ENCODE measurements around the gene MINDY2. TPM values are rescaled to one million over a fixed set of nuclear protein-coding genes. Genes with fewer than 3 reads are reported as not detected.
"Not testable (repeated sequence)": the region's sequence is repeated elsewhere in the genome, so short reads cannot be mapped to it uniquely, and the experiment has no call there.

Gene MINDY2
- polyA plus RNA-seq, 3 donors = 2.1 to 7.5 (median 3.8) TPM

DNA sequence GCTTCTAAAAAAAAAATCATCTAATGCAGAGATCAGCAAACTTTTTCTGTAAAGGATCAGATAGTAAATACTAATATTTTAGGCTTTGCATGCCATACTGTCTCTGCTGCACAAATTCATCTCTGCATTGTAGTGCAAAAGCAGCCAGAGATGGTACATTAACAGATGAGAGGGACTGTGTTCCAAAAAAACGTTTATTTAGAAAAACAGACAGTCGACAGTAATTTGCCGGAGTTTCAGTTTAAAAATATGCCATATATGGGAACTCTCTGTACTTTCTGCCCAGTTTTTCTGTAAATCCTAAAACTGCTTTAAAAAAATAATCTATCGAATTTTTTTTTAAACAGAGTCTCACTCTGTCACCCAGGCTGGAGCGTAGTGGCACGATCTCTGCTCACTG, 14.3 kb downstream of the MINDY2 start:
- WGBS, 3 donors = 66 to 80% (median 68%) methylated on average over 6 of the region's 6 CpGs
- H3K27ac ChIP-seq (ENCODE audit: low read depth, low read length) = no peak overlapping the region

DNA sequence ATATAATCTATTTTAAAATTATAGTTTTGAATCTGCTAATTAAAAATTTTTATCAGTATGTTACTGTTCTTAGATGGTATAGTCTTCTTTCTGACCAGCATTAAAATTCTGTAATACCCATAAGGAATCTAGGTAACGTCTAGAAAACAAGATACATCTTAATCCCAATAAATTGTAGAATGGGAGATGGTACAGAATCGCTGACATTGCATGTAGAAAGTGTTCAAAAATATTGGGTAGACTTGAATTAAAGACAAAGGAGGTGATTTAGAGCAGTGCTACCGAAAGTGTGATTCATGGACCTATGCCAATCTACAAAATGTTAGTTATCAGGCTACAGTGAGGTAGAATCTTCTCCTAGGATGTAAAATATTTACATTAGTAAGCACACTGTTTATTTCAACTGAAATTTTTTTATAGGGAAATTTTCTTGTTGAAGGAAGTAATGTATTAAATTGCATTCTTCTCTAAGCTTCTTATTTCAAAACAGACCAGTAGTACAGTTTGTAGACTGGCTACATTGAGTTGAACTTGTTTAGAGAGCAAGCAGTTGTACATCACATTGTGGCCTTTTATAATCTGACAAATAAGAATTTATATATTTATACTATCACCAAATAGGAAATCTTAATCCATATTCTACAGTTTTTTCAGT, 17.1 kb downstream of the MINDY2 start:
- 95 to 97% (median 97%) methylated on average over 3 of the region's 3 CpGs for WGBS, 3 donors

DNA sequence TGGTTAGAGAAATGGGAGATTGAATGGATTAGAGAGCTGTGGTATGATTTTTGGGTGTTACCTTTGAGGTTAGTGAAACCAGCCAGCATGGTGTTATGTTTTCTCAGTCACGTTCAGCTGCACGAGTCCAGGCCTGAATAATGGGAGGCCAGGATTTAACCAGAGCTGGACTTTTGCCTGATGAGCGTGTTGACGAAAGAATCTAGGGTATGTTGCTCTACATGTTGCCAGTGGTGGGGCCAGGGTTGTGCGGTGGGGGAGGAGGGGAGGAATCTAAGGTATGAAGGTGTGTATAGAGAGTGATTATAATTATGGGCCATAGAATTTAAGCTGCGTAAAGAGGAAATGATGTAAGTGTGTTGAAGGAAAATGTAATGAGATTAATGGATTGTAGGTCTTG, 22.8 kb downstream of the MINDY2 start:
- 70 to 85% (median 80%) methylated on average over 6 of the region's 6 CpGs for WGBS, 3 donors
- no peak overlapping the region for H3K27ac ChIP-seq (ENCODE audit: low read depth, low read length)

More for the DNA sequence above, 17.1 kb downstream of the MINDY2 start:
- no peak overlapping the region for H3K27ac ChIP-seq (ENCODE audit: low read depth, low read length)

DNA sequence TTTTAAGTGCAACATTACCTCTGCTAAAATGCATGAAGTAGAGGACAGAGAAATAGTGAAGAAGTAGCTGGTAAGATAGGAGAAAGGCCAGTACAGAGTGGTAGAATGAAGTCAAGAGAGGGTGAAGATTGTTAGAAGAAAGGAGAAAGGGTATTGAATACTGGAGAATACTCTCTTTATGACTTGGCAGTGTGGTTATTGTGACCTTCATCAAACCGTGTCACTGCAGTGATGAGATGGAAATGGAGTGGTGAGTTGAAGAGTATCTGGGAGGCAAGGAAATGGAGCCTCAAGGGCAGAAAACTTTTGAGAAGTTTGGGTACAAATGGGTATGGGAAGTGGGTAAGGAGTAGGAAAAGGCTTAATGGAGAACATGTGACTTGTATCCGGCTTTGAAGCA, 24.7 kb downstream of the MINDY2 start:
- WGBS, 3 donors = 66 to 70% (median 67%) methylated on average over 2 of the region's 2 CpGs

DNA sequence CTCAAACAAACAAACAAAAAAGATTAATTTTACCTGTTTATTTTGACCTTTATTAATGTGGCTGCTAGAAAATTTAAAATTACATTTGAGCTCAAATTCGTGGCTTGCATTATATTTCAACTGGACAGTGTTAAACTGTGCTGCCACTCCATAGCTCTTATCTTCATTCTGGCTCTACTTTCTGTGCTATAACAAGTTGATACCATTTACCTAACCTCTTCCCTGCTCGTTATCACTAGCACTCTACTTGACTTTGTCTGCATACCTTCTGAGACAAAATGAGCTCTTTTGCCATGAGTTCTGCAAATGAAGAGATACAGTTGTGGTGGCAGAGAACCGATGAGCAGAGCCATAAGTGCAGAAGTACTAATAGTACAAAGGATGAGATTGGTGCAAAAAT, 26.4 kb downstream of the MINDY2 start:
- WGBS, 3 donors = 72 to 83% (median 82%) methylated on average over 3 of the region's 3 CpGs

More for the DNA sequence above, 24.7 kb downstream of the MINDY2 start:
- H3K27ac ChIP-seq (ENCODE audit: low read depth, low read length) = no peak overlapping the region

DNA sequence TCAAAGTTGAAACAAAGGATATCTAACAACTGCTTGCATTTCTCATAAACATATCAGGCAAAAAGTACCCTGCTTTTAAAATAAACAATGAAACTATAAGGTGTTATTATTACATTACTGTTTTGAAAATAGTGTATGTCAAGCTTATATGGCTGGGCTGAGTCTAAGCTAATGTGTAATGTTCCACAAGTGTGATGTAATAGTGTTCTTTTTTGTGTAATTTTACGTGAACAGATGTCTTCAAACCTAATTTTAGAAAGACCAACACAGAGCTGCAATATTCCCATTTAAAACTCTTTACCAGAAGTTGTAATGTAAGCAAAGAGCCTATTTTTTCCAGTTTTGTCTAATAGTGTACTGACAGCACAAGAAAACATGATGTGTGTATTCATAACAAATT, 34.0 kb downstream of the MINDY2 start:
- H3K27ac ChIP-seq (ENCODE audit: low read depth, low read length) = no peak overlapping the region
- 50 to 62% (median 60%) methylated on average over 1 of the region's 1 CpG for WGBS, 3 donors

More for the DNA sequence above, 26.4 kb downstream of the MINDY2 start:
- no peak overlapping the region for H3K27ac ChIP-seq (ENCODE audit: low read depth, low read length)

DNA sequence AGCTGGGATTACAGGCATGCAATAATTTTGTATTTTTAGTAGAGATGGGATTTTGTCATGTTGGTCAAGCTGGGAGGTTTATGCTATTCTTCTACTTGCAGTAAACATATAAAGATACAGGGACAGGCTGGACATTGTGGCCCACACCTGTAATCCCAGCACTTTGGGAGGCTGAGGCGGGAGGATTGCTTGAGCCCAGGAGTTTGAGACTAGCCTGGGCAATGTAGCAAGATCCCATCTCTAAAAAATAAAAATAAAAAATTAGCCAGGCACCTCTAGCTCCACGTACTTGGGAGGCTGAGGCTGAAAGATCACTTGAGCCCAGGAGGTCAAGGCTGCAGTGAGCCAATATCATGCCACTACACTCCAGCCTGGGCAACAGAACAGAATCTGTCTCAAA, 52.2 kb downstream of the MINDY2 start:
- not testable (repeated sequence) for H3K27ac ChIP-seq (ENCODE audit: low read depth, low read length)
- 94 to 98% (median 97%) methylated on average over 2 of the region's 2 CpGs for WGBS, 3 donors

DNA sequence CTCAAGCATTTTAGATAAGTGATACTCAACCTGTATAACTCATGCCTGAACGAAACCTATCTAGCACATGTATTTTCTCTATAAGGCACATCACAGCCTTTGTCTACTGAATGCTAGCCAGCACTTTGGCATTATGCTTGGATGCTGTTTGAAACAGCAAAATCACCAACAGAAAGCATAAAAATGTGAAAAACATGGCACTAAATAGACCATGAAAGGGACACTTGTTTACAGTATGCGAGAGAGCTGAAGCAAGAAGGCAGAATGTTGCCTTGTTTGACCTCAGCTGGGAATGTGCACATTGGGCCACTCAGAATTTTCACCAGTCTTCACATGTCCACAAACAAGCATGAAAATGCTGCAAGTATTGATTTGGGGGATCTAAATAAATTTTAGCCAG, 59.5 kb downstream of the MINDY2 start:
- 94 to 98% (median 97%) methylated on average over 2 of the region's 2 CpGs for WGBS, 3 donors
- H3K27ac ChIP-seq (ENCODE audit: low read depth, low read length) = no peak overlapping the region

DNA sequence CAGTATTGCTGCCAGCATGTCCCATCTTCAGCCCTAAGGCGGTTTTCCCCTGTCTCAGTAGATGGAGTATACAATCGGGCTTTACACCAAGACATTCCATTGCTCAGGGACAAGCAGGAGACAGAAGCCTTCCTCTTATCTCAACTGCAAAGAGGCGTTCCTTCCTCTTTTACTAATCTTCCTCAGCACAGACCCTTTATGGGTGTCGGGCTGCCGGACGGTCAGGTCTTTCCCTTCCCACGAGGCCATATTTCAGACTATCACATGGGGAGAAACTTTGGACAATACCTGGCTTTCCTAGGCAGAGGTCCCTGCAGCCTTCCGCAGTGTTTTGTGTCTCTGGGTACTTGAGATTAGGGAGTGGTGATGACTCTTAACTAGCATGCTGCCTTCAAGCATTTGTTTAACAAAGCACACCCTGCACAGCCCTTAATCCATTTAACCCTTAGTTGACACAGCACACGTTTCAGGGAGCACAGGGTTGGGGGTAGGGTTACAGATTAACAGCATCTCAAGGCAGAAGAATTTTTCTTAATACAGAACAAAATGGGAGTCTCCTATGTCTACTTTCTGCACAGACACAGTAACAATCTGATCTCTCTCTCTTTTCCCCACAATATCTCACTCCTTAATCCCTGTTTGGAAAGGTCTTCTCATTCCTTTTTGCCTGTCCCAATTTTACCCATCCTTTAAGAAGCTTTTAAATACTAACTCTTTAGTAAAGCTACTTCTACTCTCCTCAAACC, 62.8 kb downstream of the MINDY2 start:
- 51 to 59% (median 55%) methylated on average over 9 of the region's 9 CpGs for WGBS, 3 donors
- H3K27ac ChIP-seq (ENCODE audit: low read depth, low read length) = not testable (repeated sequence)

DNA sequence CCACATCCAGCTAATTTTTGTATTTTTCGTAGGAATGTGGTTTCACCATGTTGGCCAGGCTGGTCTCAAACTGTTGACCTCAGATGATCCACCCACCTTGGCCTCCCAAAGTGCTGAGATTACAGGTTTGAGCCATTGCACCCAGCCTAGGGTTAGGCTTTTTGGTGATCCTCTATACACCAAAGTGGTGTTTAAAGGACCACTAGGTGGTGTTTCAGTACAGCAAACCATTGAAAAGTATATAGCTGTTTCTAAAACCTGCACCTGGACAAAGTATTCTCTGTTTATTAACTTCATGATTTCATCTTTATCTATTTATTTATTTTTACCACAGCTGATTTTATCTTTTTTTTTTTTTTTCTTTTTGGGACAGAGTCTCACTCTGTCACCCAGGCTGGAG, 68.4 kb downstream of the MINDY2 start:
- no peak overlapping the region for H3K27ac ChIP-seq (ENCODE audit: low read depth, low read length)
- 87 to 95% (median 91%) methylated on average over 1 of the region's 1 CpG for WGBS, 3 donors

DNA sequence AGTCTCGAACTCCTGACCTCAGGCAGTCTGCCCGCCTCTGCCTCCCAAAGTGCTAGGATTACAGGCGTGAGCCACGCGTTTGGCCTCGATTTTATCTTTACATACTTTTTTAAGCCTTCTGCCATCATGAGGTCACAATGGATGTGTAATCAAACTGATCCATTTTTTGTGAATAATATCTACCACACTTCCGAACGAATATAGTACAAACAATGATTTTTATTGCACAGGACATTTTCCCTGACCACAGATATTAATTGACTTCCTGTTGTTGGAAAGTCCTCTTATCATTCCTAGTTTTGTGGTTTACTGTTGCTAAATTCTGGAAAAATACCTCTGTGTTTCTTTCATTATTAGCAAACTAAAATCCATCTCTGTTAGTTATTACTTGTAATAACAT, 68.9 kb downstream of the MINDY2 start:
- 91 to 93% (median 91%) methylated on average over 8 of the region's 8 CpGs for WGBS, 3 donors
- H3K27ac ChIP-seq (ENCODE audit: low read depth, low read length) = no peak overlapping the region

DNA sequence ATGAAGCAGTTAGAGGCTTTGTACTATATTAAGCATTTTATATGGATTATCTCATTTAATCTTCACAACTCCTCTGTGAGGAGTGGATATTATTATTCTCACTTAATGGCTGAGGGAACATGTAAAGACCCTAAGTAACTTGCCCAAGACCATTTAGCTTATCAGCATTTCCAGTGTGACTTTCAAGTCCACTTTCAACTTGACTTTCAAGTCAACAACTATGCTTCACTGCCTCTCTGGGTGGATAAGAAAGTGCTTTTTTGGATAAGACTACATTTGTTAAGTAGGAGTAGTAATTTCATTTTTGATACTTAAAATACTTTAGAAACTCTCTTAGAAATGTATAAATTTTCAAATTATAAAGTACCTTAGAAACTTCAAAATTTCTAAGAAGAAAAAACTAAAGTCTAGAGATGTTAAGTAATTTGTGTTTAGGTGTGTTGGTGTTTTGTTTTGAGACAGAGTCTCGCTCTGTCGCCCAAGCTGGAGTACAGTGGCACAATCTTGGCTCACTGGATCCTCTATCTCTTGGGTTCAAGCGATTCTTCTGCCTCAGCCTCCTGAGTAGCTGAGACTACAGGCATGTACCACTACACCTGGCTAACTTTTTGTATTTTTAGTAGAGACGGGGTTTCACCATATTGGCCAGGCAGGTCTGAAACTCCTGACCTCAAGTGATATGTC, 71.8 kb downstream of the MINDY2 start:
- 95 to 98% (median 97%) methylated on average over 4 of the region's 4 CpGs for WGBS, 3 donors
- no peak overlapping the region for H3K27ac ChIP-seq (ENCODE audit: low read depth, low read length)

DNA sequence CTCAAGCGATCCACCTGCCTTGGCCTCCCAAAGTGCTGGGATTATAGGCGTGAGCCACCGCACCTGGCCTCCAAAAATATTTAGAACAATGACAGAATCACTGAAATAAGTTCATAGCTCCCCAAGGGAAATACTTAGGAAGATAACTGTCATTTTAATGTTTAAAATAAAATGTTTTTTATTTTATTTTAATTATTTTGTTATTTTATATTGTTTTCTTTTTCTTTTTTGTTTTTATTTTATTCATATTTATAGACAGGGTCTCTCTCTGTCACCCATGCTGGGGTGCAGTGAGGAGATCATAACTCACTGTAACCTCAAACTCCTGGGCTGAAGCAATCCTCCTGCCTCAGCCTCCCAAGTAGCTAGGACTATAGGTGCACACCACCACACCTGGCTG, 80.1 kb downstream of the MINDY2 start:
- H3K27ac ChIP-seq (ENCODE audit: low read depth, low read length) = not testable (repeated sequence)
- WGBS, 3 donors = 96 to 99% (median 99%) methylated on average over 3 of the region's 3 CpGs

DNA sequence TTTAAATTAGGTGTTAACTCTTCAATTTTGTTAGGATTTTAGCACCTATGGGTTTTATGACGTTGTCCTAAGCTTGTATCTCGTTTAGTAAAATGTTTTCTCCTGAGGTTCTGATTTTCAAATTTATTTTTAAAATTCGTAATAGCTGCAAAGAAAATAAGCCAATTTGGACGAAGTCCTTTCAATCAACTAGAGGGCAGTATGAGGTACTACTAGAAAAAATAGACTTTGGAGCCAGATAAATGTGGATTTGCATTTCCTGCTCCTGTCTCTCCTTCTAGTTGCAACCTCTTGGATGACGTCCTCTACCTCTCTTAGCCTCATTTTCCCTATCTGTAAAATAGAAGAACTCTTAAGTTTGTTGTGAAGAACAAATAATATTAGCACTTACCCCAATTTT, 81.2 kb downstream of the MINDY2 start:
- WGBS, 3 donors = 73 to 85% (median 80%) methylated on average over 5 of the region's 5 CpGs

DNA sequence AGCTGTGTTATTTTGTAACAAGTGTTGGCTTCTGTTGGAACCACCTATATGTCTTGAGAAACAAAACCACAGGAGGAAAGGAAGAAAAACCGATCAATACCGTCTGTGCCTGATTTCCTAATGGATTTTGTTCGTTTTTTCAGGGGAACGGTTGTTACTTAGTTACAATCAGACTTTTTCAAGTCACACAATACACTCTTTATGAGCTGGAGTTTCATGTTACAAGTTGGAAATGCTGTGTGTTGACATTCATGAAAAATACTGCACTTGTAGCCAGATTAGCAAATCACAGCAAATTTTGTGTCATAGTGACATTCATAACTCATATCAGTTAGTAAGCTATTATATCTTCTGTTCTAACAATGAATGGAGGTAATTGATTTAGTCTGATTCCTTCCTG, 83.5 kb downstream of the MINDY2 start:
- WGBS, 3 donors = 40 to 83% (median 49%) methylated on average over 4 of the region's 4 CpGs
- H3K27ac ChIP-seq (ENCODE audit: low read depth, low read length) = no peak overlapping the region

More for the DNA sequence above, 81.2 kb downstream of the MINDY2 start:
- H3K27ac ChIP-seq (ENCODE audit: low read depth, low read length) = no peak overlapping the region

DNA sequence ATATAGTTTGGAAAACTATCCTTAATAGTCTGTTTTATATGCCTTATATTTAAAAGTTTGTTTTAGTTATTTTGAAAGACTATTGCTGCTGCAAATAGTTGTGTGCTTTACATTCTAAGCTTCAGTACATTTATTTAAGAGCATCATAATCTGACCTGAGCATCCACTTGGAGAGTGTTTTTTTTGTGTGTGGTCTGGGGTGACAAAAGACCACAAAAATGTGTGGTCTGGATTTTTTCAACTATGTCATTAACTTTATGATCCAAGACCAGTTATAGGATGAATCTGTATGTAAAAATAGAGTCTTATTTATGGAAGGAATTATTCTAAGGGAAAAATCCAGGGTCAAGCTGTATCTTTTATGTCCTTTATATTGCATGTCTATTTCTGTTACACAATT, 85.0 kb downstream of the MINDY2 start:
- H3K27ac ChIP-seq (ENCODE audit: low read depth, low read length) = no peak overlapping the region

DNA sequence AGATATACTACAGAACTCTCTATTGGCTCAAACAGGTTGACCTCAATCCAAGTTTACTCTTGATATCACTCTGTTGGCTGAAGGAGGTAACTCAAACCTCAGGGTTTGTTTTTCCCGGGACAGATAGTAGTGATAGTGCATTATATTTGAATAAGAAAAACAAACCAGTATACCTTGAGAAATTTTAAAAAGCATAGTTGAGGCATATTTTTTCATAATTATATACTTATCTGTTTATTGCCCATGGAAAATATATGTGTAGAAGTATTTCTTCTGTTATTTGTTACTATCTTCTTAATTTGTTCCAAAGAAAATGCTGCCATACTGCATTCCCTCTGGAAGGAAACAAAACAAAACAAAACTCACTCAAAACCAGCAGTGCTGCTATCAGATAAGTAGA, 85.5 kb downstream of the MINDY2 start:
- WGBS, 3 donors = 41 to 89% (median 70%) methylated on average over 1 of the region's 1 CpG
- H3K27ac ChIP-seq (ENCODE audit: low read depth, low read length) = not testable (repeated sequence)

DNA sequence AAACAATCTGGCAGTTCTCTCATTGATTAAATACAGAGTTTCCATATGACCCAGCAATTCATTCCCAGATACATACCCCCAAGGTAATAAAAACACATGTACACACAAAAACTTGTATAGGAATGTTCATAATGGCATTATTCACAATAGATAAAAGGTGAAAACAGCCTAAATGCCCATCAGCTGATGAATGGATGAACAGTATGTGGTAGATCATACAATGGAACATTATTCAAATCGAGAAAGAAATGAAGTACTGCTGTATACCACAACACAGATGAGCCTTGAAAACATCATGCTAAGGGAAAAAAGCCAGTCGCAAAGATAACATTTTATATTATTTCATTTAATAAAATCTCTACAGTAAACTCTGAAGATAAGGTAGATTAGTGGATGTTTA, 91.2 kb downstream of the MINDY2 start:
- WGBS, 3 donors = 84 to 95% (median 94%) methylated on average over 2 of the region's 2 CpGs
- no peak overlapping the region for H3K27ac ChIP-seq (ENCODE audit: low read depth, low read length)

DNA sequence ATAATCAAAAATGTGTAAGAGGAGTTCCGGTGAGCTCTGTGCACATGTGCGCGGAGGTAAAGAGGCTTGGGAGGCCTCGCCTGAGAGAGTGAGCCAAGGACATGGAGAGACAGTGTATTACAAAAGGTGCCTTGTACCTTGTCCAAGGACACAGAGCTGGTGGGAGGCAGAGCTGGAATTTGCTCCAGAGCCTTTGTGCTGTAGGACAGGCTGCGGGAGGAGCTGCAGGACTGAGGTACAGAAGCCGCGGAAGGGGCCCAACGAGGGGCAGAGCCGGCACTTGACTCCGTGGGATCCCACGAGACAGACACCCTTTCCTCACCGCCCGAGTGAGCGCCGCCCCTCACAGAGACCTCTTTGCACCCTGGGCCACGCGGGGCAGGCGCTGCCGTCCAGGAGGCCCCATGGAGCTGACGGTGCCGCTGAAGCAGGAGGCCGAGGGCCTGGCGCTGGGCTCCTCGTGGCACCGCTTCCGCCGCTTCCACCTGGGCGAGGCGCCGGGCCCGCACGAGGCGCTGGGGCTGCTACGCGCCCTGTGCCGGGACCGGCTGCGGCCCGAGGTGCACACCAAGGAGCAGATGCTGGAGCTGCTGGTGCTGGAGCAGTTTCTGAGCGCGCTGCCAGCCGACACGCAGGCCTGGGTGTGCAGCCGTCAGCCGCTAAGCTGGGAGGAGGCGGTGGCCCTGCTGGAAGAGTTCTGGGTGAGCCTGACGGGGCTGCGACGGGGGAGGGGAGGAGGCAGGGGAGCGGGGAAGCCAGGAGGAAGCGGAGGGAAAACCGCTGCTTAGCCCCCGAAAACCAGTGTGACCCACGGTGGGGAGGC, 93.7 kb downstream of the MINDY2 start:
- 9 to 20% (median 17%) methylated on average over 53 to 54 of the region's 54 CpGs for WGBS, 3 donors
- H3K27ac ChIP-seq (ENCODE audit: low read depth, low read length) = no peak overlapping the region
